Muscle layer of duodenum (tissue), 2 donors: ENCODE measurements around the gene MYBPHL.

Experiments used
- H3K27ac ChIP-seq: one replicate; pipeline ENCODE4 v1.7.0; 2013; ENCODE audit warnings: mild to moderate bottlenecking, low read length
- H3K27me3 ChIP-seq: one replicate; pipeline ENCODE4 v1.7.0; 2013; ENCODE audit warnings: low read depth, mild to moderate bottlenecking, control low read depth, low read length
- H3K36me3 ChIP-seq, 2 donors: one replicate each; pipeline ENCODE4 v1.7.0; 2013; ENCODE audit warnings: low read length in 2 of 2, control low read depth in 1 of 2, mild to moderate bottlenecking in 1 of 2; ENCODE audit not compliant: insufficient read depth in 2 of 2, control insufficient read depth in 1 of 2
- H3K4me1 ChIP-seq, 2 donors: one replicate each; pipeline ENCODE4 v1.7.0; 2013; ENCODE audit warnings: low read length in 2 of 2, mild to moderate bottlenecking in 2 of 2, control low read depth in 1 of 2, moderate library complexity in 1 of 2; ENCODE audit not compliant: insufficient read depth in 2 of 2, control insufficient read depth in 1 of 2
- H3K4me3 ChIP-seq, 2 donors: one replicate each; pipeline ENCODE4 v1.7.0; 2013; ENCODE audit warnings: low read length in 2 of 2, low read depth in 1 of 2, mild to moderate bottlenecking in 1 of 2
- H3K9me3 ChIP-seq, 2 donors: one replicate each; pipeline ENCODE4 v1.7.0; 2013; ENCODE audit warnings: low read length in 2 of 2, control low read depth in 1 of 2, mild to moderate bottlenecking in 1 of 2; ENCODE audit not compliant: control insufficient read depth in 1 of 2
- donor health status: healthy.

Gene MYBPHL

DNA sequence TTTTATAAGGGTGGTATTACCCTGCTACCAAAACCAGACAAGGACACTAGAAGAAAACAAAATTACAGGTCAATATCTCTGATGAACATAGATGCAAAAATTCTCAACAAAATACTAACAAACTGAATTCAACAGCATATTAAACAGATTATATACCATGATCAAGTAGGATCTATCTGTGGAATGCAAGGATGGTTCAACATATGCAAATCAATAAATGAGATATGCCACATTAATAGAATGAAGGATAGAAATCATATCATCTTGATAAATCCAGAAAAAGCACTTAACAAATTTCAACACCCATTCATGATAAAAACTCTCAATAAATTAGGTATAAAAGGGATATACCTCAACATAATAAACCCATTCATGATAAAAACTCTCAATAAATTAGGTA lies 24.3 kb upstream of the MYBPHL start:
- Histone ChIP-seq H3K36me3 (peaks cover 35 to 85% of the 10 kb centered on the region in 2 donors), H3K27ac (no peak overlapping the region), H3K4me1 (no peaks in the 10 kb centered on the region), H3K27me3 (no peaks in the 10 kb centered on the region), H3K9me3 (peaks cover 9 to 14% of the 10 kb centered on the region in 2 donors), H3K4me3 (no peak overlapping the region)

DNA sequence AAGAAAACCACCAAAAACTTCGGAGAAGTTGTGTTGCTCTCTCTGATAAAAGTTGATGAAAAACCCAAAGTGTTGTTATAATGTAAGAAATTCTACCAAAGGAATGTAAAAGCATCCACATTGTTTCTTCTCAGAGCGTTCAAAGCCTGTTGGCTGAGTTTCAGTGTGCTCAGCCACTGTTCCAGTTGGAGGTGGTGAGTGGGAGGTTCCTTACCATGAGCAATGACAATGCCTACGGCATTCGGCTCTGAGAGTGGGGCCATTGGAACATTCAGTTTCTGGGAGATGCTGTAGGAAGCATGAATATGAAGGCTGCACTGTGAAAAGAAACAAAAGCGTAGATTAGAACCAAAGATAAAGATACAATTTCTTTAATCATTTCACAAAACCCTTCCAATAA lies 20.5 kb upstream of the MYBPHL start:
- Histone ChIP-seq H3K4me3 (no peak overlapping the region), H3K36me3 (peaks cover 23 to 74% of the 10 kb centered on the region in 2 donors), H3K9me3 (peaks cover 9 to 12% of the 10 kb centered on the region in 2 donors), H3K27ac (no peak overlapping the region), H3K27me3 (no peaks in the 10 kb centered on the region), H3K4me1 (no peaks in the 10 kb centered on the region)

DNA sequence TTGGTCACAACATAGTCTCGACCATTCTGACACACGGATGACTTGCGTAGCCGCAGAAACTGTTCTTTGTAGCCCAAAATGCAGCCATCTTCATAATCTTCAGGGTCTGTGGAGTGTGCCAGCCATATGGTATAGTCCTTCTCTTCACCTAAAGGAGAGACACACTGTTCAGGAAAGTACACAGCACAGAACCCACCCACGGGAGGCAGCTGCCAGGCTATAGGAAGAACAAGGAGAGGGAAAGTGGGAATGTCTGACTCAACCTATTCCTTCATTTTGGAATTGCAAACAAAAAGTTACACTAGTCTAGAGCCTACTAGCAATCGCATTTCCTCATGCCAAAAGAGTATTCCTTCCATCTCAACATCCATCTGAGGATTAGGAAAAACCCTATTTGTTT lies 16.2 kb upstream of the MYBPHL start:
- Histone ChIP-seq H3K4me1 (no peaks in the 10 kb centered on the region), H3K27me3 (no peaks in the 10 kb centered on the region), H3K27ac (no peak overlapping the region), H3K9me3 (no peaks in the 10 kb centered on the region), H3K36me3 (peaks cover 33 to 83% of the 10 kb centered on the region in 2 donors), H3K4me3 (no peak overlapping the region)

DNA sequence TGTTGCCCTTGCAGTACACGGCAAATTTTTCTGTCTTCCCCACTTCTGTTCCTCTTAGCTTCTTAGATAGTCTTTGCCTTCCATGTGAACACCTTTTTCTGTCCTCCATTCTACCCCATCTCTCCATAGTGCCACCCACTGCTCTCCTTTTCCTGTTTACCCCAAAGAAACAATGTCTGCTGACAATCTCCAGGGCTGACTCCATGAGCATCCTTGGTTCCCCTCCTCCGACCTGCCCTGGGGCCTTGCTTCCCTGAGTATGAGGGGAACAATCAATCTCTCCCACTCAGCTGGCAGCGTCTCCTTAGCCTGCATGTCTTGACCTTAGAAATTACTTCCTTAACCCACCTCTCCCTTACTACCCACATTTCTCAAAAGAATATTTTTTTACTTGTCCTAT lies 12.3 kb upstream of the MYBPHL start:
- H3K9me3 ChIP-seq: no peaks in the 10 kb centered on the region
- no peak overlapping the region for H3K4me3 ChIP-seq
- H3K36me3 ChIP-seq: peaks cover 39 to 95% of the 10 kb centered on the region in 2 donors
- no peaks in the 10 kb centered on the region for H3K27me3 ChIP-seq
- H3K4me1 ChIP-seq: no peaks in the 10 kb centered on the region
- H3K27ac ChIP-seq: no peak overlapping the region

DNA sequence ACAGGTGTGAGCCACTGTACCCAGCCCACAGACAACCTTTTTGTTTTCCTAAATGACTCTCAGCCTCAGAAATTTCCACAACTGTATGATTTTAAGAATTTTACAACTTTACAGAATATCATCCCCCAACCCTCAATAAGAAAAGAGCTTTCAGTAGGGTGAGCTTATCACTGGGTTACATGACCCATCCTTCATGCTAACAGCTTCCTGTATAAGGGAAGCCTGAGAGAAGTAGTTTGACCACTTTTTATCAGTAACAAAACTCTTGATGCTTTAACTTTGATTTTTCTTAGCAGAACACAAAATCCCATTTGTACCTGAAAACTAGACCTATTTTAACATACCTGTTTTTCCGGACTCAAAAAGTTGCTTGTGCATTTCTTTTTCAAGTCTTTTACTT lies 9.7 kb upstream of the MYBPHL start:
- Histone ChIP-seq H3K9me3 (no peaks in the 10 kb centered on the region), H3K36me3 (peaks cover 27 to 93% of the 10 kb centered on the region in 2 donors), H3K4me3 (no peak overlapping the region), H3K27ac (no peak overlapping the region), H3K27me3 (no peaks in the 10 kb centered on the region), H3K4me1 (no peaks in the 10 kb centered on the region)

DNA sequence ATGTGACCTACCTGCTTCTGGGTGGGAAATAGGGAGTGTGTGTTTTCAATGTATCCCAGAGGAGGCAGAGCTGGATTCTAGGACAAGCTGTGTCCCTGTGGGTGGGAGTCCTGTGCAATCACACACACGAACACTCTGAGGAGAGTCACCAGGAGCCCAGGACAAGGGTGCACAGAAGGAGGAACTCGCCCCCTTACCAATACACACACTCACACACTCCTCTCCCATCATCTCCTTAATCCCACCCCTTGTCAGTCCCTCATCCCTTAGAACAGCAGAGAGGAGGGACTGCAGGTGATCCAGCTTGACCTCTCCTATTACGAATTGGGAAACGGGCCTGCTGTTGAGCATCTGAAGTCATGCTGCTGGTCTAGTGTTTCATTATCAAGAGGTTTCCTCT lies 8.5 kb upstream of the MYBPHL start:
- Histone ChIP-seq H3K27me3 (no peaks in the 10 kb centered on the region), H3K4me3 (no peak overlapping the region), H3K36me3 (peaks cover 25 to 93% of the 10 kb centered on the region in 2 donors), H3K4me1 (no peaks in the 10 kb centered on the region), H3K9me3 (no peaks in the 10 kb centered on the region), H3K27ac (no peak overlapping the region)

DNA sequence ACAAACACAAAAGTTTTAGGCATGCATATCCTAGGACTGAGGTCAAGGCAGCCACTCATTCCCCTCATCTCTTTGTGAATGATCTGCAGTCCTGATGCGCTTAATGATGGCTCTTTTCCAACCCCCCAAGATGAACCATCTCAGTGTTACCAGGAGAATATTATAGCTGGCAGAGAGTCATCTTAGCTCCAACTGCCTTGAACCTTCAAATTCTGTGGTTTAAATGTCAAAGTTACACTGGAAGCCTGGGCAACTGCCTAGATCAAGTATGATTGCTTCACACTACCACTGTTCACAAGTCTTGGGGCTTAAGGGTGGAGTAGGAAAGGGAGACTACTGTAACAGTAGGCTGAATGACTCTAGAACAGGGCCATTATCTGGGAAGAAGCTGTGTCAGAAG lies 8.0 kb upstream of the MYBPHL start:
- Histone ChIP-seq H3K9me3 (no peaks in the 10 kb centered on the region), H3K27ac (no peak overlapping the region), H3K27me3 (no peaks in the 10 kb centered on the region), H3K36me3 (peaks cover 25 to 88% of the 10 kb centered on the region in 2 donors), H3K4me3 (no peak overlapping the region), H3K4me1 (no peaks in the 10 kb centered on the region)

DNA sequence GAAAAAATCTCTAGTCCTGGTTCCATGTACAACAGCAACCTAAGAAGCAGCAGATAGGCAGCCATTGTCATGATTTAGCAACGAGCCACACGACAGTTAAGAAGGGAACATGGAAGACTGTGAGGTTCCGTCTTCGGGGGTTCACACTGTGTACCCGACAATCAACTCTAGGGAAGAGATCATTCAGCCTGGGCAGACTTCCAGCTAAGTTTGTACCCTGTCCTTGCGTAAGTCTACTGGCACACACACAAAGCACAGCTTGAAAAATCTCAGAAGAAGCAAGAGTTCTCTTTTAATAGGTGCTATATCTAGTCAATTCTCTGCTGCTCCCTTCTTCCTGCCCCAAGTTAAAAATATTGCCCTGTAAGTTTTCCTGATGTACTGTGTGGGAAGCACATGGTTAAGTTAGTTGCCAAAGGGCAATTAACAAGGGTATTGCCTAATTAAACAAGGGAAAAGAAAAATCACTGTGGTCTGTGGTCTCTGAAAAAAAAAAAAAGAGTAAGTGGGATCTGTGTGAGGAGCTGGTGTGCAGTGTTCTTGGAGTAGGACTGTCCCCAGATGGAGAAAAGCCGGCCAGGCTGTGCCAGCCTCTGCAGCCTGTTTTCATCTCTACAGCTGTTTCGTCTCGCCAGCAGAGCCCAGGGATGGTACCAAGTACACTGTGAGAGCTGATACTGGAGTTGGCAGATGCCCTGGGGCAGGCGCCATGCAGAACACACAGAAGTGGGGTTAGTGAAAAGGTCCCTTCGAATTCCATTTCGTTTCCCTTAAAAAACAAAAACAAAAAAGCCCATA lies 6.4 kb upstream of the MYBPHL start:
- Histone ChIP-seq H3K27ac (no peak overlapping the region), H3K4me1 (no peaks in the 10 kb centered on the region), H3K27me3 (no peaks in the 10 kb centered on the region), H3K4me3 (no peak overlapping the region), H3K36me3 (peaks cover 20 to 72% of the 10 kb centered on the region in 2 donors), H3K9me3 (no peaks in the 10 kb centered on the region)

DNA sequence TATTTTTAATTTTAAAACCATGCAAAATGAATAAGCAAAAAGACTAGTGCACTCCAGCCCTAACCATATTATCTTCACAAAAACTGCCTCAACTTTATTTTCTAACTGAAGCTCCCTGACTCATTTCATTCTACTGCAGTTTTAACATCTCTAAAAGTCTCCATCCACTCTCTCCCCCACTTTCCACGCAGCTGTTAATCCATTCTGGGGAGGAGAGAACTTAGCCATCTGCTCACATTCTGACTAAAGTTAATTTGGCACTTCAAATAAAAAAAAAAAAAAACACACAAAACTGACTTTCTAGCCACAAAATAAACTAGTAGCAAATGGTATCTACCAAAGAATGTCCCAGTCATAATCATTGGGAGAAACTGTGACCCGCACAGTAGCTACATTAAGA lies 5.4 kb upstream of the MYBPHL start:
- Histone ChIP-seq H3K27me3 (no peaks in the 10 kb centered on the region), H3K4me3 (no peak overlapping the region), H3K36me3 (peaks cover 12 to 63% of the 10 kb centered on the region in 2 donors), H3K27ac (no peak overlapping the region), H3K9me3 (no peaks in the 10 kb centered on the region), H3K4me1 (peaks cover 0 to 5% of the 10 kb centered on the region in 2 donors)

DNA sequence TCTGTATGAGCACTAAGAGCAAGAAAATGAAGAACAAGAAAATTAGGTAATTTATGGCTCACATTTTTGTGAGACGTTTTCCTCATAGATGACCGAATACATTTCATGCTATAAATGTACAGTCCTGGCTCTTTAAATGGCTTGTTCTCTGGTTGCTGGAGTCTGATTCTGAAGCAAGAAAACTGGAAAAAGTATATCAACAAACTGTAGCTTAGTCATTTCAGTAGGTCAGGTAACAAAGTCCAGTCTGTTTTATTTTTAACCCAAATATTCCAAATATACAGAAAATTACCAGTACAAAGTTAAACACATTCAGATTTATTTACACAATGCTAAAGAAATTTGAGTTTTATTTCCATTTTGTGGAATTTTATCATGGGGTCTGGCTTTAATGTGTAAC lies 2.5 kb upstream of the MYBPHL start:
- Histone ChIP-seq H3K36me3 (peaks cover 4 to 39% of the 10 kb centered on the region in 2 donors), H3K27ac (no peak overlapping the region), H3K4me3 (no peak overlapping the region), H3K9me3 (no peaks in the 10 kb centered on the region), H3K4me1 (peaks cover 0 to 28% of the 10 kb centered on the region in 2 donors), H3K27me3 (no peaks in the 10 kb centered on the region)

DNA sequence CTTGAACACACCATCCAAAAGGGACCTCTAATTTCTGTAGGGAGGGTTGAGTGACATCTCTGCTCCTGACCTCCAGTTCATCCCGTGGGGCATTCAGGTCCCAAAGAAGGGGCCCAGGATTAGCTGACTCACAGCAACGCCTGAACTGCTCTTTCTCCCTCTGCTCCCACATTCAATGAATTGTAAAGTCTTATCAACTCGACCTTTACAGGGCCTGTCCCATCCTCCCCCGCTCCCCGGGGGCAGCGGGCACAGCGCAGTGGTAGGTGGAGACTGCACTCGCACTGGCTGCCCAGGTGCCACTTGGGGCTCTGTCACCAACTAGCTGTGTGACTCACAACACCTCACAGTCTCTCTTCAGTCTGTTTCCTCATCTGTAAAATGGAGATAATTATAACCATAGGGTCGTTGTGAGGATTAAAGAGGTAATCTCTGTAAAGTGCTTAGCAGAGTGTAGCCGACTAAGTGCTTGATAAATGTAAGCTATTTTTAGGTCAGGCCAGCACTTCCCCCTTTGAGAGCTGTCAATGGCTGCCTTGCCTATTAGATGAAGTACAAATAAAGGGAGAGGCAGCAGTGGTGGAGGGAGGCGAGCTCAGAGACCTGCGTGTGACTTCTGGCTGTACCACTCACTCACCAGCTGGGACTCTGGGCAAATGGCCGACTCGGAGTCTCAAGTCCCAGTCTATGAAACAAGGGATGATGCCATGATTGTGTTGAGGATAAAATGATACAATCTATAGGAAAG lies 637 bp upstream of the MYBPHL start:
- Histone ChIP-seq H3K9me3 (no peaks in the 10 kb centered on the region), H3K4me3 (no peak overlapping the region), H3K27me3 (no peaks in the 10 kb centered on the region), H3K36me3 (peaks cover 4 to 22% of the 10 kb centered on the region in 2 donors), H3K4me1 (peaks cover 0 to 29% of the 10 kb centered on the region in 2 donors), H3K27ac (no peak overlapping the region)
